Transverse colon (tissue), 4 donors: Measurements from ENCODE around the gene ABL2.

ENCODE experiments used
- CTCF ChIP-seq, 5 experiments: fragments of 200-600 bp in 3 of 5; fragments of 450-650 bp in 2 of 5; sonication (generic) in 3 of 5; IDR thresholded peaks; 1 replicate in 2 of 5; 2 replicates in 3 of 5; pipeline ENCODE4 v1.5.1; 2016 to 2017; ENCODE audit warnings: antibody characterized with exemption in 5 of 5, inconsistent platforms in 3 of 5, mild to moderate bottlenecking in 2 of 5, moderate library complexity in 1 of 5
- POLR2A ChIP-seq: fragments of 450-650 bp; IDR thresholded peaks from one replicate; pipeline ENCODE4 v1.6.1; 2016; ENCODE audit warnings: antibody characterized with exemption, mild to moderate bottlenecking, moderate library complexity
- POLR2AphosphoS5 ChIP-seq, 3 donors: sonication (generic); formaldehyde crosslinking; IDR thresholded peaks; one replicate each; pipeline ENCODE4 v1.6.1; 2016; ENCODE audit warnings: antibody characterized with exemption in 3 of 3

- TF ChIP-seq CTCF (IDR thresholded peaks at IDR 0.05) (no peak), POLR2A (no peak), POLR2AphosphoS5 (IDR thresholded peaks at IDR 0.05) (no peak)
These were observed 7.7 kb upstream of the ABL2 start for GRCh38 chr1:179237222-179237621.
